NOMO-1 treated with DMSO at 0.1 percent for 48 hours (cell line): ENCODE measurements around the gene KLB.
"Not testable (repeated sequence)": the region's sequence is repeated elsewhere in the genome, so short reads cannot be mapped to it uniquely, and the experiment has no call there.

Source experiments
- DNase-seq: peaks from one replicate; lab custom pipeline; 2025; ENCODE audit not compliant: unreplicated experiment; lab: John Stamatoyannopoulos, UW

Gene KLB

DNA sequence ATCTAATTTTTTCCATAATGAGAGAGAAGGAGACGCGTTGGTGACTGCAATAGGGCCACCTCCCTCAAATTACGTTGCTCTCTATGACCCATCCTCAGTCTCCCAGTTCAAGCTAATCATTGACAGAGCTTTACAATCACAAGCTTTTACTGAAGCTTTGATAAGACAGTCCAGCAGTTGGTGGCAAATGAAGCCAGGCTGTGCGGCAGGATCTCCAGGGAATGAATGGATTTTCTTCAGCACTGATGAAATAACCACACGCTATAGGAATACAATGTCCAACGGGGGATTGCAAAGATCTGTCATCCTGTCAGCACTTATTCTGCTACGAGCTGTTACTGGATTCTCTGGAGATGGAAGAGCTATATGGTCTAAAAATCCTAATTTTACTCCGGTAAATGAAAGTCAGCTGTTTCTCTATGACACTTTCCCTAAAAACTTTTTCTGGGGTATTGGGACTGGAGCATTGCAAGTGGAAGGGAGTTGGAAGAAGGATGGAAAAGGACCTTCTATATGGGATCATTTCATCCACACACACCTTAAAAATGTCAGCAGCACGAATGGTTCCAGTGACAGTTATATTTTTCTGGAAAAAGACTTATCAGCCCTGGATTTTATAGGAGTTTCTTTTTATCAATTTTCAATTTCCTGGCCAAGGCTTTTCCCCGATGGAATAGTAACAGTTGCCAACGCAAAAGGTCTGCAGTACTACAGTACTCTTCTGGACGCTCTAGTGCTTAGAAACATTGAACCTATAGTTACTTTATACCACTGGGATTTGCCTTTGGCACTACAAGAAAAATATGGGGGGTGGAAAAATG is at the start of gene KLB:
KLB (plus strand) TSS at position 168 of the 821 bp plus-strand sequence; CDS start at position 188, 20 bp downstream.
- DNase-seq = no peak

DNA sequence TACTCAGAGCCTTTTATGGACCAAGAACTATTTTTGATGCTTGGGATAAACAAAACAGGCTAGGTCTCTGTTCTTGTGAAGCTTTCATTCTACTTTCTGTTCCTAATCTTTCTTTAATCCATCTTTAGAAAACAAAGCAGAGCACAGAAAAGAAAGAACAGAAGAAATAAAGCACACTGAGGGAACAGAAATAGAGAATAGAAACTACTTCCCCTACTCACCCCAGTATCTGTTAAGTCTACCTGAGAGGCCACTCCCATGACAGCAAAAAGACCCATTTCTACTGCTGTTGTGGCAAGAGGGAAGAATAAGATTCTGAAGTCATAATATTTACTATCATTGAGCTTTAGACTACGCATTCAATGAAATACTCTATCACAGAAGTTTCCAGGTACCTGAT is 49.7 kb upstream of the KLB start:
- peak; percentile 37 for DNase-seq

GRCh38 chr4:39360611-39361010 is 46.1 kb upstream of the KLB start:
- not testable (repeated sequence) for DNase-seq

- DNase-seq = no peak
These were observed 43.9 kb upstream of the KLB start for GRCh38 chr4:39362827-39363226.

GRCh38 chr4:39363773-39364393 is 42.8 kb upstream of the KLB start:
- DNase-seq = no peak

GRCh38 chr4:39365360-39365759 is 41.4 kb upstream of the KLB start:
- no peak for DNase-seq

GRCh38 chr4:39365830-39366771 is 40.6 kb upstream of the KLB start, which contains the start of gene RFC1:
TSS of gene RFC1 (minus strand) at chr4:39366362. CDS start at chr4:39366241, 121 bp downstream.
- peak; percentile 83 for DNase-seq

- no peak for DNase-seq
These were observed 39.6 kb upstream of the KLB start for GRCh38 chr4:39367166-39367565.

GRCh38 chr4:39369301-39369700 is 37.4 kb upstream of the KLB start:
- no peak for DNase-seq

- DNase-seq = not testable (repeated sequence)
These were observed 35.5 kb upstream of the KLB start for GRCh38 chr4:39371209-39371608.

GRCh38 chr4:39375478-39375877 is 31.3 kb upstream of the KLB start:
- no peak for DNase-seq

GRCh38 chr4:39383690-39384089 is 23.0 kb upstream of the KLB start:
- no peak for DNase-seq

DNA sequence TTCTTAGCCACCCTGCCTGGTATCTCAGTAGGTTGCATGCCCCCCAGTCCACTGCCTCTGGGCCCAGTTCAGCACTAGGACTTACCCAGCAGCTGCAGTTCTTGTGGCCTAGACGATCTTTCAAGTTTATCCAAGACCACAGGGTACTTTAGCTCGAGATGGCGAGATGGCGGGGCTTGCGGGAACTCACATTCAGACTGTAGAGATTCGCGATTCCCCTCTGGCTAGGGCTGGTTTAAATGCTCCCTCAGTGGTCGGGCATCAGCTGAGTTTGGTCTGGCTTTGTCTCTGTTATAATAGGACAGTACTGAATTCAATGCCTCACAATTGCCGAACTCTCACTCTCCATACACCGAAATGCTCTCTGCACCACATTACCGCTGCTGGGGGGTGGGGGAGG is 22.2 kb upstream of the KLB start:
- DNase-seq = no peak

- no peak for DNase-seq
These were observed 16.1 kb upstream of the KLB start for GRCh38 chr4:39390603-39391002.

DNA sequence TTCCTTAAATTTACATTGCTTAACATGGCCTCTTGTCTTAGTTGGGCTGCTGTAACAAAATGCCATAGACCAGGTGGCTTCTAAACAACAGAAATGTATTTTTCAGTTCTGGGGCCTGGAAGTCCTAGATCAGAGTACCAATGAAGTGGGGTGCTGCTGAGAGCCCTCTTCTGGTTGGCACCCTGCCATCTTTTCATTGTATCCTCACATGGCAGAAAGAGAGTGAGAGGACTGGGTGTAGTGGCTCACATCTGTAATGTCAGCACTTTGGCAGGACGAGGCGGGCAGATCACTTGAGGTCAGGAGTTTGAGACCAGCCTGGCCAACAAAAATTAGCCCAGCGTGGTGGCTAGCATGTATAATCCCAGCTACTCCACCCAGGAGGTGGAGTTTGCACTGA is 12.0 kb upstream of the KLB start:
- no peak for DNase-seq

- DNase-seq = not testable (repeated sequence)
These were observed 5.1 kb upstream of the KLB start for GRCh38 chr4:39401640-39402039.

- no peak for DNase-seq
These were observed 805 bp downstream of the KLB start for GRCh38 chr4:39407584-39407885.

- no peak for DNase-seq
These were observed 3.7 kb downstream of the KLB start for GRCh38 chr4:39410415-39410814.

GRCh38 chr4:39411561-39411960 is 4.8 kb downstream of the KLB start:
- not testable (repeated sequence) for DNase-seq

DNA sequence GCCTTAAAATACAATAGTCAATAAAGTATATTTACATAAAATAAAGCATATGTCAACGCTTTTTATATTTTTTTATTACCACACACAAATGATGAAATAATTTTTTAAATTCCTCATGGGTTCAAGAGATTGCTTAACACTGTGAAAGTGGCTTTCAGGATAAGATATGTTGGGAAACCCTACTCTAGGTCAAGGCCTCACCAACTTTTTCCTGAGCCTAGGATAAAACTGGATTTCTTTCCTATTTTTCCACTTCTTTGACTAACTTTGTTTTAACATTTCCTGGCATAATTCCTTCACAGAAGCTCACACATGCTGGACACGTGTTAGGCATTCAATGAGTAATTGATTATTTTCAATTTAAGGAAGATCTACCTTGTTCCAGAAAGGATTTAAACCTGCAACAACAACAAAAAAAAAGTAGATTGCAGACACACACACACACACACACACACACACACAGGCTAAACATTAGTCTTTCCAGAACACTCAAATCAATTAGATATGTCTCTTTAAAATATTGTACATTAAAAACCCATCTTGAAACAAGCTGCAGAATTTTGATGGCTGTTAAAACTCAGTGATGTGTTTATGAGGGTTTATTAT is 9.1 kb downstream of the KLB start:
- no peak for DNase-seq

- no peak for DNase-seq
These were observed 15.5 kb downstream of the KLB start for GRCh38 chr4:39422247-39422646.
